ENCODE results near the gene EML2. TPM values are rescaled to one million over a fixed set of nuclear protein-coding genes. Genes with fewer than 3 reads are reported as not detected.

EML2 gene
- polyA plus RNA-seq, 1 experiment, result 30.4 TPM

DNA sequence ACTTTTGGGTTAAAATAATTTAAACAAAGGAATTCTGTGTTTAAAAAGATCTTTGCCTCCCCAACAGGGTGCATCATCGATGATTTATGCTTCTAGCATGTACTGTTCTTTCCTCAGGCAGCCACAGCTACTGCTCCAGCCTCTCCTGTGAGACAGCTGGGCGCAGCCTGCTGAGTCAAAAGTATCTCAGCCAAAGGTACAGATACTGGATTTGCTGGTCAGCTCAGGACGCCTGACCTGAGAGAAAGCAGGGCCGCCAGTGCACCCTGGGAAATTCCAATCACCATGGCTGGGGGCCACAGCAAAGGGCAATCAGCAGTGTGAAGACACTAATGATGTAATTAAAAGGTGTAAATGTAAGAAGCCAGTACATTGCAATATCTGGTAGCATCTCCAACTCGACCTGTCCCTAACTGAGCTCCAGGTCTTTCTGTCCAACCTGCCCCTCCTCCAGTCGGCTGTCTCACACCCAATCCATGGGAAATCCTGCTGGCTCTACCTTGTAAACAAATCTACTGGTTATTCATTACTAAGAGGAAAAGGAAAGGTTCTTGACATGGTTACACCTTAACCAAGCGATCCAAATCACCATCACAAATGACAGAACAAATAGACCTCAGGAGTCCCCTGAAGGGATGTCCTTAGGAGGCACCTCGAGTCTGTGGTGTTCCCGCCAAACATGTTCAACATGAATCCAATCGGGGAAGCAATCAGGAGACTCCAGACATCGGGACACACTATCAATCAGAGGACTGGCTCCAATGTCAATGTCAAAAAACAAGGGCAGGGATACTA is 61.9 kb downstream of the EML2 start:
- Histone ChIP-seq H3K36me3 (ENCODE audit: control insufficient read depth, insufficient read depth, low read length) (0 out of 2 replicates have a peak, but pooled peaks cover 2% of the 10 kb centered on the region), H3K27me3 (ENCODE audit: control insufficient read depth, insufficient read depth, low read length) (no peaks in the 10 kb centered on the region), H3K4me3 (ENCODE audit: low read depth, low read length) (no peak overlapping the region)
- ChIA-PET CTCF (interaction anchor here (0.7 to 2.2 kb wide), 5 partner anchors 62 to 138 kb away, joined by 3 to 12 read pairs (median 4); partner anchors contain the start of gene EML2), POLR2A (no interaction called here)
- peak; percentile 61 for DNase-seq (ENCODE audit: low read depth)
- TF ChIP-seq, protein P1, sequence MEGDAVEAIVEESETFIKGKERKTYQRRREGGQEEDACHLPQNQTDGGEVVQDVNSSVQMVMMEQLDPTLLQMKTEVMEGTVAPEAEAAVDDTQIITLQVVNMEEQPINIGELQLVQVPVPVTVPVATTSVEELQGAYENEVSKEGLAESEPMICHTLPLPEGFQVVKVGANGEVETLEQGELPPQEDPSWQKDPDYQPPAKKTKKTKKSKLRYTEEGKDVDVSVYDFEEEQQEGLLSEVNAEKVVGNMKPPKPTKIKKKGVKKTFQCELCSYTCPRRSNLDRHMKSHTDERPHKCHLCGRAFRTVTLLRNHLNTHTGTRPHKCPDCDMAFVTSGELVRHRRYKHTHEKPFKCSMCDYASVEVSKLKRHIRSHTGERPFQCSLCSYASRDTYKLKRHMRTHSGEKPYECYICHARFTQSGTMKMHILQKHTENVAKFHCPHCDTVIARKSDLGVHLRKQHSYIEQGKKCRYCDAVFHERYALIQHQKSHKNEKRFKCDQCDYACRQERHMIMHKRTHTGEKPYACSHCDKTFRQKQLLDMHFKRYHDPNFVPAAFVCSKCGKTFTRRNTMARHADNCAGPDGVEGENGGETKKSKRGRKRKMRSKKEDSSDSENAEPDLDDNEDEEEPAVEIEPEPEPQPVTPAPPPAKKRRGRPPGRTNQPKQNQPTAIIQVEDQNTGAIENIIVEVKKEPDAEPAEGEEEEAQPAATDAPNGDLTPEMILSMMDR (IDR thresholded peaks at IDR 0.05; ENCODE audit: insufficient read depth, low read depth, low read length), result no peak

DNA sequence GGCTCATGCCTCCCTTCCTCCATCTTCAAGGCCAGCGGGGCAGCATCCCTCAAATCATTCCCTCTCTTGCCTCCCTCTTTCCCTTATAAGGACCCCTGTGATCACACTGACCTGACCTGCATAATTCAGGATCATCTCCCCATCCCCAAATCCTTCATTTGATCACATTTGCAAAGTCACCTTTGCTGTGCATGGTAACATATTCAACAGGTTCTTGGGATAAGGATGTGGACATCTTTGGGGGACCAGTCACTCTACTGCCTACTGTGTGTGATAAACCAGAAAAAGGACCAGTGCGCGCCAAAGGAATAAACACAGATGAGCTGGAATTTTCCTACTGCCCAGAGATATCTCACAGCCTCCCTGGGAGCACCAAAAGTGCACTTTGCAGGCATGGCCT is 62.5 kb downstream of the EML2 start:
- no peak for DNase-seq (ENCODE audit: low read depth)
- 0 out of 2 replicates have a peak, but pooled peaks cover 2% of the 10 kb centered on the region for H3K36me3 ChIP-seq (ENCODE audit: control insufficient read depth, insufficient read depth, low read length)
- H3K27me3 ChIP-seq (ENCODE audit: control insufficient read depth, insufficient read depth, low read length), result no peaks in the 10 kb centered on the region
- ChIA-PET POLR2A (no interaction called here), CTCF (interaction anchor here (0.7 to 2.2 kb wide), 6 partner anchors 18 to 137 kb away, joined by 3 to 12 read pairs (median 4); partner anchors contain the start of gene EML2)
- TF ChIP-seq, protein P1 (IDR thresholded peaks at IDR 0.05; ENCODE audit: insufficient read depth, low read depth, low read length), result no peak
- H3K4me3 ChIP-seq (ENCODE audit: low read depth, low read length), result no peak overlapping the region

DNA sequence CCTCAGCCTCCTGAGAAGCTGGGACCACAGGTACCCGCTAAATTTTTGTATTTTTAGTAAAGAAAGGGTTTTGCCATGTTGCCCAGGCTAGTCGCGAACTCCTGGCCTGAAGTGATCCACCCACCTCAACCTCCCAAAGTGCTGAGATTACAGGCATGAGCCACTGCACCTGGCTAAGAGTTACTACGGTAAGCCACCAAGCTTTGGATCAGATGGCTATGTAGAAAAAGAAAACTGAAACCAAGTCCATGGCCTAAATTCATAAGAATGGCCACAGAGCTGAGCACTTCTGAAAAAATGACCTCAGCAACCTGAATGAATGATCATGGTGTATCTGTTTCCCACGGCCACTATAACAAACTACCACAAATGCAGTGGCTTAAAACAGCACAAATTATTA is 64.0 kb downstream of the EML2 start:
- CTCF ChIA-PET, result interaction anchor here (0.8 to 2.0 kb wide), 5 partner anchors 17 to 136 kb away, joined by 3 to 5 read pairs (median 3); no protein-coding TSS in a partner anchor
- TF ChIP-seq, protein P1 (IDR thresholded peaks at IDR 0.05; ENCODE audit: insufficient read depth, low read depth, low read length), result no peak
- H3K27me3 ChIP-seq (ENCODE audit: control insufficient read depth, insufficient read depth, low read length), result no peaks in the 10 kb centered on the region
- H3K36me3 ChIP-seq (ENCODE audit: control insufficient read depth, insufficient read depth, low read length), result 0 out of 2 replicates have a peak, but pooled peaks cover 2% of the 10 kb centered on the region
- POLR2A ChIA-PET, result no interaction called here
- no peak for DNase-seq (ENCODE audit: low read depth)
- no peak overlapping the region for H3K4me3 ChIP-seq (ENCODE audit: low read depth, low read length)

DNA sequence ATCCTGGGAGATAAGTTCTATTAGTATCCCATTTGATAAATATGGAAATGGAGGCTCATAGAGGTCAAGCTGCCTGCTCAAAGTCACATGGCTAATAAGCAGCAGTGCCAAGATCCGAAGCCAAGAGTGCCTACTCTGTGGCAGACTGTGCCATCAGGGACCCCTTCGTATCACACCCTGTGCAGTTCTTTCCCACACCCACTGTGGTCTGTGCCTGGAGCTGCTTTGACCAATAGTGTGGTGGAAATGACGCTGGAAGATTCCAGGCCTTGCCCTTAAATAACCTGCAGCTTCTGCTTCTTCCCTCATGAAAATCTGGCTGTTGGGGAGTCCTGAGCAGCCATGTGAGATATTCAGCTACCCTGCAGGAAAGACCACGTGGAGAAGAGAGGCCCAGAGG is 64.7 kb downstream of the EML2 start:
- CTCF ChIA-PET, result interaction anchor here (0.7 to 2.0 kb wide), 5 partner anchors 16 to 135 kb away, joined by 3 to 5 read pairs (median 3); partner anchors contain the start of gene EML2
- Histone ChIP-seq H3K4me3 (ENCODE audit: low read depth, low read length) (no peak overlapping the region), H3K27me3 (ENCODE audit: control insufficient read depth, insufficient read depth, low read length) (no peaks in the 10 kb centered on the region), H3K36me3 (ENCODE audit: control insufficient read depth, insufficient read depth, low read length) (0 out of 2 replicates have a peak, but pooled peaks cover 2% of the 10 kb centered on the region)
- TF ChIP-seq, protein P1 (IDR thresholded peaks at IDR 0.05; ENCODE audit: insufficient read depth, low read depth, low read length), result no peak
- no peak for DNase-seq (ENCODE audit: low read depth)
- POLR2A ChIA-PET, result no interaction called here

GRCh38 chr19:45571457-45572220 is 67.6 kb downstream of the EML2 start:
- CTCF ChIA-PET, result interaction anchor here (1.0 to 1.6 kb wide), 4 partner anchors 13 to 86 kb away, joined by 4 to 5 read pairs (median 4); no protein-coding TSS in a partner anchor

More at GRCh38 chr19:45571457-45572220, 67.6 kb downstream of the EML2 start:
- Histone ChIP-seq H3K36me3 (ENCODE audit: control insufficient read depth, insufficient read depth, low read length) (0 out of 2 replicates have a peak, but pooled peaks cover 2% of the 10 kb centered on the region), H3K4me3 (ENCODE audit: low read depth, low read length) (no peak overlapping the region), H3K27me3 (ENCODE audit: control insufficient read depth, insufficient read depth, low read length) (no peaks in the 10 kb centered on the region)
- DNase-seq (ENCODE audit: low read depth), result no peak
- TF ChIP-seq, protein P1 (IDR thresholded peaks at IDR 0.05; ENCODE audit: insufficient read depth, low read depth, low read length), result no peak
- POLR2A ChIA-PET, result no interaction called here
